B cell (primary cell): ENCODE measurements around the gene VPS35. TPM values are rescaled to one million over a fixed set of nuclear protein-coding genes. Genes with fewer than 3 reads are reported as not detected.
A peak's percentile ranks its signal among the peaks of the same experiment; 100 is the strongest.
"Not testable (repeated sequence)": the region's sequence is repeated elsewhere in the genome, so short reads cannot be mapped to it uniquely, and the experiment has no call there.

ENCODE experiments used
- ATAC-seq: fragments of 200-7000 bp; cut with Tn5 transposase; one replicate; pipeline ENCODE4 v1.10.0; 2021; ENCODE audit warnings: low read depth, mild to moderate bottlenecking, moderate number of reproducible peaks, moderate library complexity
- CTCF ChIA-PET: fragments of 350-600 bp; sonication (Branson Sonifier 250); formaldehyde crosslinking; loops from one replicate; lab custom pipeline; 2021; ENCODE audit warnings: antibody characterized with exemption, inconsistent platforms; lab: Charles Lee
- POLR2A ChIA-PET: fragments of 350-600 bp; sonication (Branson Sonifier 250); formaldehyde crosslinking; loops from one replicate; lab custom pipeline; 2021; ENCODE audit warnings: antibody characterized with exemption; lab: Charles Lee
- DNase-seq: peaks from one replicate; pipeline ENCODE4 v3.0.0; 2013
- H2AFZ ChIP-seq: 2 replicates; pipeline ENCODE4 v1.6.1; 2012; ENCODE audit warnings: mild to moderate bottlenecking, low read depth, low read length; ENCODE audit not compliant: insufficient read depth, poor library complexity, severe bottlenecking
- H3K27ac ChIP-seq, 2 donors: 1 replicate in 1 of 2; 2 replicates in 1 of 2; pipeline ENCODE4 v1.5.1; 2012 to 2013; ENCODE audit warnings: low read length in 2 of 2, mild to moderate bottlenecking in 2 of 2, moderate library complexity in 1 of 2
- H3K27me3 ChIP-seq, 4 experiments: fragments of 200-600 bp in 1 of 4; sonication (generic) in 1 of 4; replicated peaks in 1 of 4; 1 replicate in 2 of 4; 2 replicates in 2 of 4; pipeline versions ENCODE4 v1.6.1 to v1.7.0; 2013 to 2016; ENCODE audit warnings: low read length in 3 of 4, mild to moderate bottlenecking in 2 of 4, mixed read lengths in 1 of 4, moderate library complexity in 1 of 4; ENCODE audit not compliant: insufficient read depth in 4 of 4, control insufficient read depth in 3 of 4; ENCODE audit errors: control extremely low read depth in 1 of 4
- H3K36me3 ChIP-seq, 2 experiments: replicated peaks in 1 of 2; 1 replicate in 1 of 2; 2 replicates in 1 of 2; pipeline versions ENCODE4 v1.6.1 to v1.7.1; 2013; ENCODE audit warnings: low read length in 1 of 2; ENCODE audit not compliant: insufficient read depth in 2 of 2, control insufficient read depth in 1 of 2; ENCODE audit errors: control extremely low read depth in 1 of 2, extremely low read depth in 1 of 2
- H3K4me1 ChIP-seq, 2 donors: fragments of 200-600 bp in 1 of 2; sonication (generic) in 1 of 2; 1 replicate in 1 of 2; 2 replicates in 1 of 2; pipeline versions ENCODE4 v1.5.1 to v1.6.1; 2013 to 2017; ENCODE audit warnings: low read length in 2 of 2; ENCODE audit not compliant: control insufficient read depth in 2 of 2, insufficient read depth in 2 of 2
- H3K4me2 ChIP-seq: replicated peaks from 2 replicates; pipeline ENCODE3; 2012; ENCODE audit warnings: mild to moderate bottlenecking, low read depth, low read length; ENCODE audit not compliant: poor library complexity, severe bottlenecking
- H3K4me3 ChIP-seq, 5 experiments: fragments of 200-600 bp in 1 of 5; sonication (generic) in 1 of 5; 1 replicate in 3 of 5; 2 replicates in 2 of 5; pipeline versions ENCODE4 v1.5.1 to v1.7.0; 2011 to 2016; ENCODE audit warnings: low read length in 4 of 5, mild to moderate bottlenecking in 4 of 5, low read depth in 2 of 5, control low read depth in 1 of 5, moderate library complexity in 1 of 5; ENCODE audit not compliant: insufficient read depth in 1 of 5; ENCODE audit errors: control extremely low read depth in 1 of 5, extremely low read depth in 1 of 5
- H3K79me2 ChIP-seq: fragments of 200-600 bp; sonication (generic); one replicate; pipeline ENCODE4 v1.6.0; 2016; ENCODE audit warnings: low read length; ENCODE audit not compliant: control insufficient read depth, insufficient read depth
- H3K9ac ChIP-seq: fragments of 200-600 bp; sonication (generic); 2 replicates; pipeline ENCODE4 v1.6.1; 2017; ENCODE audit warnings: mild to moderate bottlenecking, low read length, moderate library complexity
- H3K9me3 ChIP-seq, 3 donors: one replicate each; pipeline versions ENCODE4 v1.6.1 to v1.7.1; 2013; ENCODE audit warnings: low read length in 2 of 3; ENCODE audit not compliant: control insufficient read depth in 2 of 3, insufficient read depth in 1 of 3; ENCODE audit errors: control extremely low read depth in 1 of 3
- H4K20me1 ChIP-seq: 2 replicates; pipeline ENCODE4 v1.6.0; 2012; ENCODE audit warnings: mild to moderate bottlenecking, low read length; ENCODE audit not compliant: insufficient read depth, control insufficient read depth, poor library complexity, severe bottlenecking
- H3K27ac Mint-ChIP-seq: one replicate; pipeline ENCODE4 v1.8.0; 2021; ENCODE audit warnings: mixed read lengths
- H3K27me3 Mint-ChIP-seq: one replicate; pipeline ENCODE4 v1.8.0; 2021; ENCODE audit warnings: mixed read lengths
- H3K4me1 Mint-ChIP-seq: one replicate; pipeline ENCODE4 v1.8.0; 2021; ENCODE audit warnings: mixed read lengths
- H3K4me3 Mint-ChIP-seq: one replicate; pipeline ENCODE4 v1.8.0; 2021; ENCODE audit warnings: mixed read lengths
- H3K9me3 Mint-ChIP-seq: one replicate; pipeline ENCODE4 v1.8.0; 2022; ENCODE audit warnings: mixed read lengths; ENCODE audit not compliant: insufficient read depth
- CTCF ChIP-seq: fragments of 200-600 bp; IDR thresholded peaks from one replicate; pipeline ENCODE4 v1.8.0; 2022; ENCODE audit warnings: antibody characterized with exemption, mild to moderate bottlenecking
- EZH2 ChIP-seq: IDR thresholded peaks from 2 replicates; pipeline ENCODE4 v1.6.1; 2012; ENCODE audit warnings: borderline replicate concordance, low read depth, mild to moderate bottlenecking, moderate library complexity, low read length; ENCODE audit not compliant: insufficient read depth, poor library complexity, severe bottlenecking
- WGBS: methylation state at CpG from one replicate; pipeline ENCODE4 v1.1.5; 2013; ENCODE audit warnings: missing lambda C conversion rate; ENCODE audit not compliant: insufficient coverage; 5-methylcytosine and 5-hydroxymethylcytosine counted together
- intact Hi-C: fragments of 100-400 bp; cut with micrococcal nuclease; formaldehyde crosslinking; loops from one replicate; pipeline ENCODE4 v1.10.0; 2022
- polyA plus RNA-seq: library from polyadenylated mRNA; depleted of rRNA; stranded (reverse); fragments of >200 nt; gene quantifications from 2 replicates; pipeline ENCODE4 v1.2.3, GENCODE V29; 2012
- total RNA-seq, 2 donors: library from RNA; stranded (reverse); fragments of 120-200 nt in 1 of 2; gene quantifications; 1 replicate in 1 of 2; 2 replicates in 1 of 2; pipeline versions ENCODE4 v1.2.3 to v1.2.4, GENCODE V29; 2013 to 2022

Gene VPS35
- total and polyA plus RNA-seq, 2 donors (not counting 1 experiment from before 2014, with no cell fraction given), result 9.5 to 120 TPM

DNA sequence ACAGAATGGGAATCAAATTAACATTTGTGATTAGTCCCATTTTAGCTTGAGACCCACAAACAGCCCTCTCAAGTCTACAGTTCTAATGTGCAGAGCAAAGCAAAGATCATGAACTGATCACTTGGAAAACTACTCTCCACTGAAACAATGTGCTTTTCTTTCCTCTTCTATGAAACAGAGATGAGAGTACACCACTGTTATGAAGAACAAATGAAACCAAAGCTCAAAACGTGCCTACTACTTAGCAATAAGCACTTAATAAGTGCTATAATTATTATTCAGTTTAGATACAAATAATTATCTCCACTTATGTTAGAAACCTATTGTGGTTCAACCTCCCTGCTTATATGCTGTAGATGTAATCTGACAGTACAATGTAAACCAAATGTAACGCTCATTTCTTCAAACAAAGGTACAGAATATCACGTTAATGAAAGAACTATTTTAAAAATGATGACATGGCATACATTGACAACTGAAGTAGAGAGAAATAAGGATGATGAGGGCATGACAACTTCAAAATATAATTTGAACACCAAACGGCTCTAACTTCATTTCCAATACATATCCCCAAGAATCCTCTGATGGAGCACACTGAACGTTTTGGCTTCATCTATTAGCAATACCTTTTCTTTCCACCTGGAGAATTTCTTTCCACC is 2.0 kb downstream of the VPS35 start:
- DNase-seq (no peak), ATAC-seq (no peak)
- POLR2A ChIA-PET, result no interaction called here
- no peak overlapping the region for H2AFZ ChIP-seq
- no peaks in the 10 kb centered on the region for H3K9me3 Mint-ChIP-seq
- H3K79me2 ChIP-seq, result peaks cover 59% of the 10 kb centered on the region
- H3K4me1 ChIP-seq, result peaks cover 33 to 37% of the 10 kb centered on the region in 2 donors
- no peaks in the 10 kb centered on the region for H3K27me3 ChIP-seq
- H3K4me3 ChIP-seq, result no peak overlapping the region
- H3K27ac ChIP-seq, result peak overlapping the region in 1 of 2 donors; percentile 95
- TF ChIP-seq EZH2 (no peak), CTCF (no peak)
- H3K27ac Mint-ChIP-seq, result peak overlapping the region; percentile 8
- CTCF ChIA-PET, result interaction anchor here (0.6 to 1.5 kb wide), 5 partner anchors 11 to 265 kb away, joined by 3 to 13 read pairs (median 3); no protein-coding TSS in a partner anchor
- H3K4me1 Mint-ChIP-seq, result peaks cover 46% of the 10 kb centered on the region
- peaks cover 4 to 7% of the 10 kb centered on the region in 2 experiments for H3K36me3 ChIP-seq
- H3K9me3 ChIP-seq, result no peaks in the 10 kb centered on the region
- peak overlapping the region; percentile 44 for H3K4me3 Mint-ChIP-seq
- intact Hi-C loops, result loop anchor here (5.0 kb wide), 2 partner anchors 230 to 1555 kb away; partner anchors contain the start of gene LONP2
- no peaks in the 10 kb centered on the region for H3K27me3 Mint-ChIP-seq
- 75% methylated on average over 1 of the region's 5 CpGs for WGBS
- no peak overlapping the region for H3K9ac ChIP-seq
- H3K4me2 ChIP-seq, result peak overlapping the region; percentile 95
- peaks cover 29% of the 10 kb centered on the region for H4K20me1 ChIP-seq

- H3K9me3 Mint-ChIP-seq, H3K4me2 ChIP-seq, H3K27ac ChIP-seq, CTCF ChIA-PET, H3K9ac ChIP-seq, H3K4me3 Mint-ChIP-seq, POLR2A ChIA-PET, H3K27ac Mint-ChIP-seq, intact Hi-C loops, DNase-seq, H3K27me3 Mint-ChIP-seq, H3K27me3 ChIP-seq, H3K9me3 ChIP-seq, H3K4me1 ChIP-seq, ATAC-seq, H2AFZ ChIP-seq, H3K4me3 ChIP-seq: not testable (repeated sequence)
- peaks cover 6 to 44% of the 10 kb centered on the region in 2 experiments for H3K36me3 ChIP-seq
- H3K79me2 ChIP-seq, result peaks cover 39% of the 10 kb centered on the region
- no CpG with 5 or more reads among the region's 2 CpGs for WGBS
- peaks cover 19% of the 10 kb centered on the region for H4K20me1 ChIP-seq
- H3K4me1 Mint-ChIP-seq, result peaks cover 31% of the 10 kb centered on the region
Measured at GRCh38 chr16:46681867-46682266, 7.1 kb downstream of the VPS35 start.

- H3K4me3 ChIP-seq, H4K20me1 ChIP-seq, H3K27ac ChIP-seq, H3K27me3 ChIP-seq, H3K9me3 Mint-ChIP-seq, H3K9ac ChIP-seq, intact Hi-C loops, H3K9me3 ChIP-seq, H3K4me3 Mint-ChIP-seq, H3K27ac Mint-ChIP-seq, H3K4me2 ChIP-seq, DNase-seq, H3K4me1 ChIP-seq, H3K79me2 ChIP-seq, H3K27me3 Mint-ChIP-seq, H2AFZ ChIP-seq, ATAC-seq, H3K4me1 Mint-ChIP-seq: not testable (repeated sequence)
- POLR2A ChIA-PET, result interaction anchor here (0.6 kb wide), 1 partner anchor 8 kb away, joined by 4 read pairs; no protein-coding TSS in a partner anchor
- WGBS, result no CpG with 5 or more reads among the region's 1 CpG
- CTCF ChIA-PET, result interaction anchor here (0.6 to 2.2 kb wide), 4 partner anchors 9 to 176 kb away, joined by 3 to 6 read pairs (median 4); no protein-coding TSS in a partner anchor
- peaks cover 6 to 71% of the 10 kb centered on the region in 2 experiments for H3K36me3 ChIP-seq
Measured at GRCh38 chr16:46677943-46678342, 11.0 kb downstream of the VPS35 start.
